CD14-positive monocyte (primary cell): Measurements from ENCODE around the gene ADI1. TPM values are rescaled to one million over a fixed set of nuclear protein-coding genes. Genes with fewer than 3 reads are reported as not detected.

Experiments used
- DNase-seq, 3 donors: peaks; one replicate each; pipeline ENCODE4 v3.0.0-alpha.2; 2011 to 2022
- H2AFZ ChIP-seq: 2 replicates; pipeline ENCODE4 v1.6.0; 2012; ENCODE audit warnings: mild to moderate bottlenecking, low read depth, low read length, inconsistent platforms; ENCODE audit not compliant: insufficient read depth, poor library complexity, severe bottlenecking
- H3K27ac ChIP-seq, 2 donors: 1 replicate in 1 of 2; 2 replicates in 1 of 2; pipeline ENCODE4 v1.5.1; 2012 to 2013; ENCODE audit warnings: low read length in 2 of 2, control low read depth in 1 of 2, inconsistent platforms in 1 of 2, low read depth in 1 of 2, mild to moderate bottlenecking in 1 of 2
- H3K27me3 ChIP-seq, 2 donors: one replicate each; pipeline versions ENCODE4 v1.6.0 to v1.6.1; 2011 to 2013; ENCODE audit warnings: low read length in 2 of 2; ENCODE audit not compliant: control insufficient read depth in 2 of 2, insufficient read depth in 2 of 2
- H3K36me3 ChIP-seq, 2 donors: replicated peaks in 1 of 2; 1 replicate in 1 of 2; 2 replicates in 1 of 2; pipeline versions ENCODE4 v1.5.1 to v1.6.1; 2012 to 2013; ENCODE audit warnings: low read length in 2 of 2, control low read depth in 1 of 2, inconsistent platforms in 1 of 2, mild to moderate bottlenecking in 1 of 2; ENCODE audit not compliant: insufficient read depth in 2 of 2, control insufficient read depth in 1 of 2
- H3K4me1 ChIP-seq, 2 donors: 1 replicate in 1 of 2; 2 replicates in 1 of 2; pipeline versions ENCODE4 v1.5.1 to v1.6.1; 2012 to 2013; ENCODE audit warnings: low read length in 2 of 2, control low read depth in 1 of 2, inconsistent platforms in 1 of 2, mild to moderate bottlenecking in 1 of 2, moderate library complexity in 1 of 2; ENCODE audit not compliant: insufficient read depth in 2 of 2, control insufficient read depth in 1 of 2
- H3K4me2 ChIP-seq: replicated peaks from 2 replicates; pipeline ENCODE3; 2012; ENCODE audit warnings: low read length, moderate library complexity, mild to moderate bottlenecking; ENCODE audit not compliant: poor library complexity, severe bottlenecking; ENCODE audit errors: extremely low read depth
- H3K4me3 ChIP-seq, 3 experiments: fragments of 200-600 bp in 1 of 3; sonication (generic) in 1 of 3; replicated peaks in 1 of 3; 1 replicate in 2 of 3; 2 replicates in 1 of 3; pipeline ENCODE4 v1.5.1; 2011 to 2013; ENCODE audit warnings: low read length in 3 of 3, mild to moderate bottlenecking in 3 of 3, control low read depth in 2 of 3, low read depth in 2 of 3, inconsistent platforms in 1 of 3, moderate library complexity in 1 of 3
- H3K79me2 ChIP-seq: 2 replicates; pipeline ENCODE4 v1.6.0; 2012; ENCODE audit warnings: mild to moderate bottlenecking, control low read depth, inconsistent platforms, low read length, moderate library complexity; ENCODE audit not compliant: insufficient read depth
- H3K9ac ChIP-seq: 2 replicates; pipeline ENCODE4 v1.6.0; 2017; ENCODE audit warnings: low read length, mild to moderate bottlenecking; ENCODE audit not compliant: insufficient read depth, poor library complexity, severe bottlenecking
- H3K9me3 ChIP-seq, 2 donors: replicated peaks in 1 of 2; 1 replicate in 1 of 2; 2 replicates in 1 of 2; pipeline versions ENCODE4 v1.5.1 to v1.6.1; 2012 to 2013; ENCODE audit warnings: low read length in 2 of 2, control low read depth in 1 of 2; ENCODE audit not compliant: control insufficient read depth in 1 of 2, insufficient read depth in 1 of 2
- H4K20me1 ChIP-seq: 2 replicates; pipeline ENCODE4 v1.6.0; 2012; ENCODE audit warnings: mild to moderate bottlenecking, low read length, control low read depth, moderate library complexity; ENCODE audit not compliant: insufficient read depth
- H3K27ac Mint-ChIP-seq, 7 donors: one replicate each; pipeline ENCODE4 v1.8.0; 2020; ENCODE audit warnings: mild to moderate bottlenecking in 7 of 7, mixed read lengths in 7 of 7, moderate library complexity in 6 of 7, inconsistent platforms in 2 of 7
- H3K27me3 Mint-ChIP-seq, 3 donors: one replicate each; pipeline ENCODE4 v1.8.0; 2021 to 2022; ENCODE audit warnings: low read depth in 3 of 3, mild to moderate bottlenecking in 3 of 3, mixed read lengths in 3 of 3, moderate library complexity in 3 of 3, inconsistent platforms in 1 of 3
- H3K36me3 Mint-ChIP-seq, 2 donors: one replicate each; pipeline ENCODE4 v1.8.0; 2020; ENCODE audit warnings: mixed read lengths in 2 of 2, inconsistent platforms in 1 of 2, mild to moderate bottlenecking in 1 of 2
- H3K4me1 Mint-ChIP-seq: one replicate; pipeline ENCODE4 v1.8.0; 2020; ENCODE audit warnings: mild to moderate bottlenecking, mixed read lengths
- H3K4me3 Mint-ChIP-seq, 2 donors: one replicate each; pipeline ENCODE4 v1.8.0; 2020; ENCODE audit warnings: mild to moderate bottlenecking in 2 of 2, mixed read lengths in 2 of 2, moderate library complexity in 1 of 2
- H3K9me3 Mint-ChIP-seq, 7 donors: one replicate each; pipeline ENCODE4 v1.8.0; 2020 to 2022; ENCODE audit warnings: mixed read lengths in 7 of 7, mild to moderate bottlenecking in 6 of 7, moderate library complexity in 6 of 7, inconsistent platforms in 2 of 7
- CTCF ChIP-seq: fragments of 200-600 bp; IDR thresholded peaks from one replicate; pipeline ENCODE4 v1.8.0; 2022; ENCODE audit warnings: antibody characterized with exemption, mild to moderate bottlenecking
- WGBS: methylation state at CpG from one replicate; pipeline ENCODE4 v1.1.5; 2013; ENCODE audit warnings: missing lambda C conversion rate; ENCODE audit not compliant: insufficient coverage; 5-methylcytosine and 5-hydroxymethylcytosine counted together
- intact Hi-C, 2 donors: fragments of 100-400 bp; cut with micrococcal nuclease; formaldehyde crosslinking; loops; one replicate each; pipeline versions ENCODE4 v1.15.0 to v1.15.1; 2023
- polyA plus RNA-seq, 3 donors: library from polyadenylated mRNA; depleted of rRNA in 1 of 3; unstranded in 2 of 3; stranded (reverse) in 1 of 3; fragments of 300-500 nt in 2 of 3; fragments of >200 nt in 1 of 3; fragmentation: Illumina TruSeq in 2 of 3; gene quantifications; 1 replicate in 2 of 3; 2 replicates in 1 of 3; pipeline ENCODE4 v1.2.3, GENCODE V29; 2012 to 2021

The ADI1 gene
- polyA plus RNA-seq, 3 donors: 30.5 to 89.1 (median 79.3) TPM

GRCh38 chr2:3465844-3466481, 53.4 kb downstream of the ADI1 start:
- no peaks in the 10 kb centered on the region for H3K27me3 Mint-ChIP-seq
- H3K27ac Mint-ChIP-seq: no peak overlapping the region
- peaks cover 78 to 81% of the 10 kb centered on the region in 2 donors for H3K36me3 Mint-ChIP-seq
- peaks cover 2% of the 10 kb centered on the region for H3K4me1 Mint-ChIP-seq
- 92% methylated on average over 8 of the region's 13 CpGs for WGBS
- H3K9me3 Mint-ChIP-seq: no peaks in the 10 kb centered on the region
- H3K4me1 ChIP-seq: peaks cover 0 to 6% of the 10 kb centered on the region in 2 donors
- no peaks in the 10 kb centered on the region for H3K9me3 ChIP-seq
- H4K20me1 ChIP-seq: no peaks in the 10 kb centered on the region
- no peak overlapping the region for H3K9ac ChIP-seq
- no peak overlapping the region for H3K4me3 ChIP-seq
- H3K27me3 ChIP-seq: no peaks in the 10 kb centered on the region
- no peak for DNase-seq
- no peaks in the 10 kb centered on the region for H3K79me2 ChIP-seq
- intact Hi-C loops: no loop called here
- peaks cover 78 to 93% of the 10 kb centered on the region in 2 donors for H3K36me3 ChIP-seq
- no peak overlapping the region for H3K4me2 ChIP-seq
- H3K4me3 Mint-ChIP-seq: no peak overlapping the region
- no peak for TF ChIP-seq CTCF
- H3K27ac ChIP-seq: no peak overlapping the region
- no peak overlapping the region for H2AFZ ChIP-seq

GRCh38 chr2:3465328-3465727, 54.0 kb downstream of the ADI1 start:
- Histone ChIP-seq H3K36me3 (peaks cover 76 to 93% of the 10 kb centered on the region in 2 donors), H3K79me2 (no peaks in the 10 kb centered on the region), H4K20me1 (no peaks in the 10 kb centered on the region), H3K27me3 (no peaks in the 10 kb centered on the region), H3K4me2 (no peak overlapping the region), H2AFZ (no peak overlapping the region), H3K4me3 (no peak overlapping the region), H3K27ac (no peak overlapping the region), H3K4me1 (peaks cover 0 to 6% of the 10 kb centered on the region in 2 donors), H3K9me3 (no peaks in the 10 kb centered on the region), H3K9ac (no peak overlapping the region)
- 97% methylated on average over 27 of the region's 28 CpGs for WGBS
- H3K27ac Mint-ChIP-seq: no peak overlapping the region
- no peak for TF ChIP-seq CTCF
- H3K4me3 Mint-ChIP-seq: no peak overlapping the region
- peaks cover 77 to 80% of the 10 kb centered on the region in 2 donors for H3K36me3 Mint-ChIP-seq
- intact Hi-C loops: no loop called here
- H3K9me3 Mint-ChIP-seq: no peaks in the 10 kb centered on the region
- H3K27me3 Mint-ChIP-seq: no peaks in the 10 kb centered on the region
- H3K4me1 Mint-ChIP-seq: peaks cover 2% of the 10 kb centered on the region
- DNase-seq: no peak
